HepG2 (cell line): ENCODE results near the gene CPLX1. TPM values are rescaled to one million over a fixed set of nuclear protein-coding genes. Genes with fewer than 3 reads are reported as not detected.

Experiments
- ATAC-seq: fragments of 200-7000 bp; cut with Tn5 transposase; 3 replicates; pipeline ENCODE4 v1.9.1; 2020; ENCODE audit warnings: mild to moderate bottlenecking, moderate library complexity
- BruUV-seq: library from RNA; stranded (reverse); fragments of 400-500 nt; replicated peaks from 2 replicates; lab custom pipeline; 2021; lab: Mats Ljungman, UMichigan
- CTCF ChIA-PET: fragments of 300-600 bp; formaldehyde crosslinking; extraction: SDS; loops from one replicate; lab custom pipeline; 2021; ENCODE audit warnings: low total read pairs, inconsistent platforms, low intra/inter-chr PET ratio; lab: Yijun Ruan, JAX
- POLR2A ChIA-PET: fragments of 350-600 bp; sonication (Branson Sonifier 250); formaldehyde crosslinking; loops from one replicate; lab custom pipeline; 2020; ENCODE audit warnings: antibody characterized with exemption, inconsistent platforms; lab: Yijun Ruan, JAX
- DNase-seq: peaks from one replicate; pipeline ENCODE4 v3.0.0-alpha.2; 2015; ENCODE audit warnings: low spot score
- FAIRE-seq: peaks from 3 replicates; lab custom pipeline; 2011; peaks lifted over from hg19 to GRCh38; lab: Jason Lieb, UNC
- H2AFZ ChIP-seq: one replicate; pipeline ENCODE4 v1.6.1; 2011; ENCODE audit warnings: low read length, inconsistent platforms
- H3K27ac ChIP-seq: fragments of 300-600 bp; 3 replicates; pipeline ENCODE4 v1.8.0; 2011; ENCODE audit warnings: mixed run types, mild to moderate bottlenecking, mixed read lengths, low read length, inconsistent platforms; ENCODE audit not compliant: insufficient read depth; ENCODE audit errors: extremely low read length
- H3K27me3 ChIP-seq, 2 experiments: fragments of 200-600 bp in 1 of 2; 2 replicates in 1 of 2; 3 replicates in 1 of 2; pipeline versions ENCODE4 v1.6.0 to v1.8.0; 2011; ENCODE audit warnings: low read length in 2 of 2, mild to moderate bottlenecking in 2 of 2, moderate library complexity in 2 of 2, inconsistent platforms in 1 of 2; ENCODE audit not compliant: insufficient read depth in 2 of 2, control insufficient read depth in 1 of 2
- H3K36me3 ChIP-seq, 2 experiments: fragments of 200-600 bp in 1 of 2; replicated peaks in 1 of 2; 2 replicates in 1 of 2; 3 replicates in 1 of 2; pipeline versions ENCODE4 v1.5.1 to v1.8.0; 2011; ENCODE audit warnings: low read length in 2 of 2, inconsistent platforms in 1 of 2; ENCODE audit not compliant: insufficient read depth in 2 of 2, control insufficient read depth in 1 of 2
- H3K4me1 ChIP-seq: 2 replicates; pipeline ENCODE4 v1.5.1; 2012; ENCODE audit warnings: low read length, inconsistent platforms; ENCODE audit not compliant: insufficient read depth
- H3K4me2 ChIP-seq: 2 replicates; pipeline ENCODE4 v1.6.0; 2011; ENCODE audit warnings: low read depth, low read length, inconsistent platforms
- H3K4me3 ChIP-seq, 3 experiments: fragments of 200-600 bp in 1 of 3; sonication (generic), shearing (Covaris generic) in 1 of 3; replicated peaks in 1 of 3; 2 replicates each; pipeline ENCODE4 v1.5.1; 2011 to 2016; ENCODE audit warnings: low read length in 3 of 3, inconsistent platforms in 2 of 3, low read depth in 2 of 3, mild to moderate bottlenecking in 2 of 3, control low read depth in 1 of 3, mixed read lengths in 1 of 3; ENCODE audit not compliant: insufficient read depth in 1 of 3
- H3K79me2 ChIP-seq: one replicate; pipeline ENCODE4 v1.6.1; 2011; ENCODE audit warnings: low read length, inconsistent platforms; ENCODE audit not compliant: insufficient read depth
- H3K9ac ChIP-seq: 2 replicates; pipeline ENCODE4 v1.6.0; 2011; ENCODE audit warnings: mild to moderate bottlenecking, low read depth, low read length, inconsistent platforms; ENCODE audit not compliant: insufficient read depth
- H3K9me3 ChIP-seq: 2 replicates; pipeline ENCODE4 v1.5.1; 2012; ENCODE audit warnings: mild to moderate bottlenecking, low read length
- H4K20me1 ChIP-seq: 2 replicates; pipeline ENCODE4 v1.6.0; 2011; ENCODE audit warnings: inconsistent platforms, mild to moderate bottlenecking, low read length, moderate library complexity; ENCODE audit not compliant: insufficient read depth
- ISX ChIP-seq: sonication (generic); formaldehyde crosslinking; conservative IDR thresholded peaks from 2 replicates; pipeline ENCODE4 v1.5.0; 2020; ENCODE audit warnings: missing genetic modification reagents
- KLF13 ChIP-seq: sonication (generic); formaldehyde crosslinking; IDR thresholded peaks from 2 replicates; pipeline ENCODE4 v1.4.0; 2020; ENCODE audit warnings: mild to moderate bottlenecking, missing genetic modification reagents
- KLF16 ChIP-seq, 2 experiments: sonication (generic) in 1 of 2; formaldehyde crosslinking in 1 of 2; IDR thresholded peaks; 2 replicates each; pipeline versions ENCODE4 v1.6.1 to v1.8.0; 2016 to 2023; ENCODE audit warnings: missing genetic modification reagents in 2 of 2, missing compliant biosample characterization in 1 of 2
- NPAS2 ChIP-seq: sonication (generic); formaldehyde crosslinking; IDR thresholded peaks from 2 replicates; pipeline ENCODE4 v1.8.0; 2022; ENCODE audit warnings: mild to moderate bottlenecking, missing genetic modification reagents, borderline replicate concordance
- SMC3 ChIP-seq: IDR thresholded peaks from 2 replicates; pipeline ENCODE4 v1.6.1; 2011; ENCODE audit warnings: low read length, improper control_type of control experiment
- SOX13 ChIP-seq, 3 experiments: fragments of 450-650 bp in 1 of 3; sonication (generic) in 1 of 3; formaldehyde crosslinking in 1 of 3; IDR thresholded peaks in 2 of 3; conservative IDR thresholded peaks in 1 of 3; 2 replicates each; pipeline versions ENCODE4 v1.5.0 to v1.6.1; 2016 to 2020; ENCODE audit warnings: antibody characterized with exemption in 1 of 3, mild to moderate bottlenecking in 1 of 3, missing compliant biosample characterization in 1 of 3, missing genetic modification reagents in 1 of 3, moderate library complexity in 1 of 3
- ZFP36L2 ChIP-seq: sonication (generic); formaldehyde crosslinking; IDR thresholded peaks from 2 replicates; pipeline ENCODE4 v1.4.0; 2020; ENCODE audit warnings: missing genetic modification reagents
- ZNF34 ChIP-seq: sonication (generic); formaldehyde crosslinking; IDR thresholded peaks from 2 replicates; pipeline ENCODE4 v1.4.0; 2020; ENCODE audit warnings: mild to moderate bottlenecking, missing genetic modification reagents, borderline replicate concordance
- ZNF484 ChIP-seq: sonication (generic); formaldehyde crosslinking; IDR thresholded peaks from 2 replicates; pipeline ENCODE4 v1.5.1; 2020; ENCODE audit warnings: mild to moderate bottlenecking, low read depth, missing genetic modification reagents, borderline replicate concordance
- ZNF558 ChIP-seq: sonication (generic); formaldehyde crosslinking; IDR thresholded peaks from 2 replicates; pipeline ENCODE4 v1.9.0; 2022; ENCODE audit warnings: mild to moderate bottlenecking, missing genetic modification reagents, borderline replicate concordance
- ZNF562 ChIP-seq: sonication (generic); formaldehyde crosslinking; IDR thresholded peaks from 2 replicates; pipeline ENCODE4 v1.8.0; 2022; ENCODE audit warnings: missing genetic modification reagents, borderline replicate concordance
- ZNF883 ChIP-seq: sonication (generic); formaldehyde crosslinking; IDR thresholded peaks from 2 replicates; pipeline ENCODE4 v1.5.1; 2020; ENCODE audit warnings: mild to moderate bottlenecking, missing genetic modification reagents; ENCODE audit errors: not compliant biosample characterization
- WGBS: methylation state at CpG from one replicate; pipeline ENCODE4 v1.1.6; 2017; ENCODE audit warnings: low lambda C conversion rate; 5-methylcytosine and 5-hydroxymethylcytosine counted together
- in situ Hi-C: cut with HindIII; loops from 2 replicates; pipeline ENCODE4 v1.10.0; 2017; ENCODE audit warnings: low pct_unique_long_range_greater_than_20kb; ENCODE audit not compliant: extremely low pct_ligation_motif_present
- intact Hi-C: fragments of 100-400 bp; cut with micrococcal nuclease; formaldehyde crosslinking; loops from one replicate; pipeline ENCODE4 v1.10.0; 2022; ENCODE audit not compliant: unreplicated experiment
- polyA plus RNA-seq, 8 experiments: library from polyadenylated mRNA; depleted of rRNA in 3 of 8; stranded (reverse) in 7 of 8; unstranded in 1 of 8; fragments of >200 nt; fragmentation: Illumina TruSeq in 4 of 8; extraction: Trizol in 4 of 8; gene quantifications; 2 replicates each; pipeline versions ENCODE4 v1.2.1 to v1.2.3, GENCODE V29; 2011 to 2016; ENCODE audit warnings: low read depth in 4 of 8, missing spikeins in 1 of 8, mixed read lengths in 1 of 8; ENCODE audit not compliant: insufficient read depth in 1 of 8
- total RNA-seq, 5 experiments: library from RNA; depleted of rRNA; stranded (reverse); fragments of >200 nt; fragmentation: Illumina TruSeq; extraction: Trizol; gene quantifications; 2 replicates each; pipeline ENCODE4 v1.2.3, GENCODE V29; 2016; ENCODE audit warnings: low read depth in 1 of 5
- TF ChIP-seq, protein P1 (sequence below): sonication (generic); formaldehyde crosslinking; IDR thresholded peaks from 2 replicates; pipeline ENCODE4 v1.8.0; 2022; ENCODE audit warnings: mild to moderate bottlenecking, missing genetic modification reagents
- TF ChIP-seq, protein P2 (sequence below): sonication (generic); formaldehyde crosslinking; IDR thresholded peaks from 2 replicates; pipeline ENCODE4 v1.4.0; 2020; ENCODE audit warnings: missing genetic modification reagents, mild to moderate bottlenecking, borderline replicate concordance
- TF ChIP-seq, protein P3 (sequence below): sonication (generic); formaldehyde crosslinking; IDR thresholded peaks from 2 replicates; pipeline ENCODE4 v1.4.0; 2020; ENCODE audit warnings: missing genetic modification reagents; ENCODE audit errors: not compliant biosample characterization

CPLX1 gene
- total and polyA plus RNA-seq, 2 of the 13 experiments (the other 11 are each of a cell fraction or from before 2014, with no cell fraction given), result 0.18 TPM

DNA sequence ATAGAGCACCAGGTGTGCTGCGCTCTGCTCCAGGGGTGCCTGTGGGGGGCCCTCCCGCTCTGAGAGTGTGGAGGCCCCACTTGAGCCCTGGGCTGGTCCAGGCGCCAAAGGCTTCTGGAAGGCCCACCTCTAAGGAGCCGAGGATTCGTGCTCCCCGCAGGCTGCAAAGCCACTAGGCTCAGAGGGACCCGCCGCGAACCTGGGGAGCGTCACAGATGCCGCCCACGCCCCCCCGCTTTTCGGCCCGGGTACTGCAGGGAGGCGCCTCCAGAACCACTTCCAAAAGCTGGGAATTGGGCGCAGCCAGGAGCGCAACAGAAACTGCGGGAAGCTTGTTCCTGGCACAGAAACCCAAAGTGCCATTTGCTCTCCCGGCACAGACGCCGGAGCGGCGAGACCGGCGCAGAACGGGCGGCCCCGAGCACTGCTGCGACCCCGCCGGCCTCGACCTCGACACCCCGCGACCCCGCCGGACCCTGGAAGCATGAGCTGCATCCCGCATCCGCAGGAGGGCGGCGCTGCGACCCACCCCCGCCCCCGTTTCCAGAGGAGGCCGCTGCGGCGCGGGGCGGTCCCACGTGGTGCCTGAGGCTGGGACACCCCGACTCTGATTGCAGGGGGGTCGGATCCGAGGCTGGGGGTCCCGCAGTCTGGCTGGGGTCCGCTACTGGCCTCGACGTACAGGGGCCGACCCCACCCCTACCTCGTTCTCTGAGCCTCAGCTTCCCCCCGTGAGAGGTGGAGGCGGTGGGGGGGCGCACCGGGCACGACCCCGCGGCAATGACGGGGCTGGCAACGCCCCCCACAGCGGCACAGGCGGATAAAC is 30.8 kb downstream of the CPLX1 start (continued):
- TF ChIP-seq ZNF34 (CRISPR knock-in tag), result no peak

DNA sequence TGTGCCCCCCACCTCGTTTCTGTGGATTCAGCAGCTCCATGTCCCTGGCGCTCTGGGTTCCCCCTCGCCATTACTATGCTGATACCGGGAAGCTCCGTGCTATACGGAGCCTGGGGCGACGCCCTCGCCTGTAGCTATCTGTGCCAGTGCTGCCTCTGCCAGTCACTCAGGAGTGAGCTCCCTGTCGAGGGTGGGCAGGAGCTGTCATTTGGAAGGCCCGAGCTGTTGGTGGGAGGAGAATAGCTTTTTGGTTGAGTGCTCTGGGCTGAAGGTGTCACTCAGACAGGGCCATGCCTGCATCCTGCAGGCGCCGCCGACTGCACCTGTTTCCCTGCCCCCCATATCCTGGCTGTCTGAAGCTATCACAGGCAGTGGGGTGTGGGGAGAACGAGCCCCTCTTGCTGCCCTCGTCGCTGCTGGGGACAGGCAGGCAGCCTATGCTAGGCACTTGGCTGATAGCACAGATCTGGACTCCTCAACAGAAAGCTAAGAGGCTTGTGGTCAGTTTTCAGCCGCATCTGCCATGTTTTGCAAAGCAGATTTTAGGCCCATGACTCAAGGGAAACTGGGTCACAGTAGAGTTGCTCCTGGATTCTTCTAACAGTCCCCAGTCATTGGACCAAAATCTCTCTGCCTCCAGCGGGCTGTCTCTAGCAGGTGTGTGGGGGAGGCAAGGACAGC is 31.8 kb downstream of the CPLX1 start:
- ChIA-PET CTCF (no interaction called here), POLR2A (interaction anchor here (3.4 kb wide), 1 partner anchor 12 kb away, joined by 27 read pairs; no protein-coding TSS in a partner anchor)
- no peak overlapping the region for H2AFZ ChIP-seq
- H4K20me1 ChIP-seq, result no peaks in the 10 kb centered on the region
- H3K9me3 ChIP-seq, result no peaks in the 10 kb centered on the region
- DNase-seq (no peak), ATAC-seq (no peak), FAIRE-seq (no peak)
- BruUV-seq, result no TSS peak
- intact Hi-C loops (no loop called here), in situ Hi-C loops (no loop called here)
- no peaks in the 10 kb centered on the region for H3K36me3 ChIP-seq
- no peaks in the 10 kb centered on the region for H3K79me2 ChIP-seq
- peaks cover 20 to 77% of the 10 kb centered on the region in 2 experiments for H3K27me3 ChIP-seq
- no peak overlapping the region for H3K9ac ChIP-seq
- no peak overlapping the region for H3K4me2 ChIP-seq
- H3K4me1 ChIP-seq, result peaks cover 14% of the 10 kb centered on the region
- H3K27ac ChIP-seq, result no peak overlapping the region
- 36% methylated on average over 15 of the region's 19 CpGs for WGBS
- H3K4me3 ChIP-seq, result no peak overlapping the region
- TF ChIP-seq ZNF562 (CRISPR knock-in tag), result no peak
- TF ChIP-seq ISX (CRISPR knock-in tag), result no peak
- TF ChIP-seq KLF13 (CRISPR knock-in tag), result no peak
- no peak for TF ChIP-seq ZNF558
- TF ChIP-seq ZFP36L2 (CRISPR knock-in tag), result no peak
- TF ChIP-seq, protein P1, sequence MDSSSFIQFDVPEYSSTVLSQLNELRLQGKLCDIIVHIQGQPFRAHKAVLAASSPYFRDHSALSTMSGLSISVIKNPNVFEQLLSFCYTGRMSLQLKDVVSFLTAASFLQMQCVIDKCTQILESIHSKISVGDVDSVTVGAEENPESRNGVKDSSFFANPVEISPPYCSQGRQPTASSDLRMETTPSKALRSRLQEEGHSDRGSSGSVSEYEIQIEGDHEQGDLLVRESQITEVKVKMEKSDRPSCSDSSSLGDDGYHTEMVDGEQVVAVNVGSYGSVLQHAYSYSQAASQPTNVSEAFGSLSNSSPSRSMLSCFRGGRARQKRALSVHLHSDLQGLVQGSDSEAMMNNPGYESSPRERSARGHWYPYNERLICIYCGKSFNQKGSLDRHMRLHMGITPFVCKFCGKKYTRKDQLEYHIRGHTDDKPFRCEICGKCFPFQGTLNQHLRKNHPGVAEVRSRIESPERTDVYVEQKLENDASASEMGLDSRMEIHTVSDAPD (CRISPR knock-in tag), result no peak
- TF ChIP-seq NPAS2 (CRISPR knock-in tag), result no peak
- no peak for TF ChIP-seq ZNF883 (CRISPR knock-in tag)
- TF ChIP-seq SMC3, result no peak
- TF ChIP-seq, protein P2, sequence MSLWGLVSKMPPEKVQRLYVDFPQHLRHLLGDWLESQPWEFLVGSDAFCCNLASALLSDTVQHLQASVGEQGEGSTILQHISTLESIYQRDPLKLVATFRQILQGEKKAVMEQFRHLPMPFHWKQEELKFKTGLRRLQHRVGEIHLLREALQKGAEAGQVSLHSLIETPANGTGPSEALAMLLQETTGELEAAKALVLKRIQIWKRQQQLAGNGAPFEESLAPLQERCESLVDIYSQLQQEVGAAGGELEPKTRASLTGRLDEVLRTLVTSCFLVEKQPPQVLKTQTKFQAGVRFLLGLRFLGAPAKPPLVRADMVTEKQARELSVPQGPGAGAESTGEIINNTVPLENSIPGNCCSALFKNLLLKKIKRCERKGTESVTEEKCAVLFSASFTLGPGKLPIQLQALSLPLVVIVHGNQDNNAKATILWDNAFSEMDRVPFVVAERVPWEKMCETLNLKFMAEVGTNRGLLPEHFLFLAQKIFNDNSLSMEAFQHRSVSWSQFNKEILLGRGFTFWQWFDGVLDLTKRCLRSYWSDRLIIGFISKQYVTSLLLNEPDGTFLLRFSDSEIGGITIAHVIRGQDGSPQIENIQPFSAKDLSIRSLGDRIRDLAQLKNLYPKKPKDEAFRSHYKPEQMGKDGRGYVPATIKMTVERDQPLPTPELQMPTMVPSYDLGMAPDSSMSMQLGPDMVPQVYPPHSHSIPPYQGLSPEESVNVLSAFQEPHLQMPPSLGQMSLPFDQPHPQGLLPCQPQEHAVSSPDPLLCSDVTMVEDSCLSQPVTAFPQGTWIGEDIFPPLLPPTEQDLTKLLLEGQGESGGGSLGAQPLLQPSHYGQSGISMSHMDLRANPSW (CRISPR knock-in tag), result no peak
- TF ChIP-seq, protein P3, sequence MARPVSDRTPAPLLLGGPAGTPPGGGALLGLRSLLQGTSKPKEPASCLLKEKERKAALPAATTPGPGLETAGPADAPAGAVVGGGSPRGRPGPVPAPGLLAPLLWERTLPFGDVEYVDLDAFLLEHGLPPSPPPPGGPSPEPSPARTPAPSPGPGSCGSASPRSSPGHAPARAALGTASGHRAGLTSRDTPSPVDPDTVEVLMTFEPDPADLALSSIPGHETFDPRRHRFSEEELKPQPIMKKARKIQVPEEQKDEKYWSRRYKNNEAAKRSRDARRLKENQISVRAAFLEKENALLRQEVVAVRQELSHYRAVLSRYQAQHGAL (CRISPR knock-in tag), result no peak
- TF ChIP-seq KLF16 (CRISPR knock-in tag; IDR thresholded peaks at IDR 0.05), result no peak
- TF ChIP-seq ZNF484, result no peak
- TF ChIP-seq SOX13 (IDR thresholded peaks at IDR 0.05), result no peak
- TF ChIP-seq SOX13 (CRISPR knock-in tag; conservative IDR thresholded peaks at IDR 0.05 in 1 of 2, IDR thresholded peaks at IDR 0.05 in 1 of 2), result no peak
